Stimulated activated CD4-positive, alpha-beta T cell treated with anti-CD3 and anti-CD28 coated beads, Interleukin-4, amount 100 ng/mL, for 48 hours (primary cell): ENCODE results near the gene RAB8B.
"Not testable (repeated sequence)": the region's sequence is repeated elsewhere in the genome, so short reads cannot be mapped to it uniquely, and the experiment has no call there.

Experiments
- DNase-seq, 2 donors: peaks; one replicate each; pipeline ENCODE4 v3.0.0-alpha.2; 2020; ENCODE audit warnings: low read depth in 2 of 2

Gene RAB8B

DNA sequence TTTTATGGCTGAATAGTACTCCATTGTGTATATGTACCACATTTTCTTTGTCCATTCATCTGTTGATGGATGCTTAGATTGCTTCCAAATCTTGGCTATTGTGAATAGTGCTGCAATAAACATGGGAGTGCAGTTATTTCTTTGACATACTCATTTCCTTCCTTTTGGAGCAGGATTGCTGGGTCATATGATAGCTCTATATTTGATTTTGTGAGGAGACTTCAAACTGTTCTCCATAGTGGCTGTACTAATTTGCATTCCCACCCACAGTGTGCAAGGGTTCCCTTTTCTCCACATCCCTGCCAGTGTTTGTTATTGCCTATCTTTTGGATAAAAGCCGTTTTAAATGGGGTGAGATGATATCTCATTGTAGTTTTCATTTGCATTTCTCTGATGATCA is 47.7 kb downstream of the RAB8B start:
- not testable (repeated sequence) for DNase-seq

DNA sequence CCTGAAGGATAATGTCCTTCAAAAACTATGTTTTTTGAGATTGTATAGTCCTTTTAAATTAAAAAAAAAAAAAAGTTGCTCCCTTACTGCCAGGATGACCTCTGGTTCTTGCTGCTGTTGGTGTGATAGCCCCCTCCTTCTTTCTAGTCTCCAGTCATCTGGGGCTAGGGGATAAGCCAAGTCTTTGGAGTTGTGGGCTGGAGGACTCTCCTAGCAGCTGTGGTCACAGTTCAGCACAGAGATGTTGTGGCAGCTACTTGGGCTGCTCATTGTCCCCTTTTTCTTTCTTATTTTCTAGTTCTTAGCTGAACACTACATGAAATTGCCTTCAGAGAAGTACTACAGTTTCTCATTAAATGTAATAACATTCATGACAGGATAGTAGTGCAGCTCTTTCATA is 48.8 kb downstream of the RAB8B start:
- DNase-seq: no peak

- peak in 1 of 2 donors; percentile 30 for DNase-seq
Measured at GRCh38 chr15:63238796-63239195, 49.4 kb downstream of the RAB8B start.

GRCh38 chr15:63240109-63240508 is 50.7 kb downstream of the RAB8B start:
- no peak for DNase-seq

DNA sequence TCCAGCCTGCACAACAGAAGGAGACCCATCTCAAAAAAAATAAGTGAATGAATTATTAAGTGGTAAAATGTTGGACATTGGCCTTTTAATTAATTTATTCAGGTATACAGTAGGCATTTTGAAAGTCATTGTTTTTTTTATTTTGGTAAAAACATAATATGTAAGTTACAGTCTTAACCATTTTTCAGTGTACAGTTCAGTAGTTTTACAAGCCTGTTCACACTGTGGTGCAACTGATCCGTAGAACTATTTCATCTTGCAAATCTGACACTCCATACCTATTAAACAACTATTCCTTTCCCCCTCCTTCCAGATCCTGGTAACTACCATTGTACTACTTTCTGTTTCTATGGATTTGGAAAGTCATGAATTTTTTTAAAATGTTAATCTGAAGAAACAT is 51.9 kb downstream of the RAB8B start:
- DNase-seq: no peak

GRCh38 chr15:63243101-63243500 is 53.7 kb downstream of the RAB8B start:
- no peak for DNase-seq

DNA sequence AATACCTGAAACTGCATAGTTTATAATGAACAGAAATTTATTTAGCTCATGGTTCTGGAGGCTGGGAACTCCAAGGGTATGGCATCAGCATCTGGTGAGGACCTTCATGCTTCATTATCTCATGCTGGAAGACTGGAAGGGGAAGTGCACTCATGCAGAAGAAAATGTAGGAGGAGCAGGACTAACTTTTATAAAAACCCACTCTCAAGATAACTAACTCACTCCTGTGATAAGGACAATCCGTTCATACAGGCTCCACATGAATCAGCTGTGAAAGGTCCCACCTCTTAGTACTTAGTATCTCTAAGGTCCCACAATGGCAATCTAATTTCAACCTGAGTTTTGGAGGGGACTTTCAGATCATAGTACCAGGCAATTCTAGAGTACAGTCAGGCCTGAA is 54.4 kb downstream of the RAB8B start:
- no peak for DNase-seq

GRCh38 chr15:63244399-63244798 is 55.0 kb downstream of the RAB8B start:
- DNase-seq: no peak

GRCh38 chr15:63244976-63245645 is 55.7 kb downstream of the RAB8B start:
- no peak for DNase-seq

- no peak for DNase-seq
Measured at GRCh38 chr15:63246691-63247469, 57.5 kb downstream of the RAB8B start.

DNA sequence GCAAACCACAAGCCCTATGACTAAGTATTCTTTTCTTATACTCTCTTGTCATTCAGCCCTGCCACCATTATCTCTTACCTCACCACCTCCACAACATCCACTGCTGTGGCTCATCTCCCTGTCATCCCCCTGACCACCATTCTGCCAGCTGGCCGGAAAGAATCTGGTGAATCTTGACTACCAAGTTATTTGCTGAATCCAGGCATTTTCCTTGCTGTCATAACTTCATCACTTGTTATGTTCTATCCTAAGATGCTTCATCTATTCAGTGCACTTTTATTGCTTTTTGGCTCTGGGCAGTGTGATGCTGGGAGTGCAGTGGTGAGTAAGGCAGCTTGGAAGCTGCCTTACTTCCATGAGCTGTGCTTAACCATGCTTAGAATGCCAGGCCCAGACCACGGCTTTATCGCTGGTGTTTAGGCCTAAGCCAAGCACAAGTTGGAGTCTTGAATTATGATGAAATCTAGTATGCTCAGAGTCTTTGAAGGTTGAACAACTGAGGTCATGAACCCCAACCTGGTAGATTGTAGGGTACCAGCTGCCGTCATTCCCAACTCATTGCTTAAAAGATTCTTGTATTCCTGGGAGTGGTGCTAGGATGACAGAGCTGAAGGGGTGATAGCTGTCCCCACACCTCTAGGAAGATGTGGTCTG is 61.0 kb downstream of the RAB8B start:
- no peak for DNase-seq

GRCh38 chr15:63251701-63252100 is 62.3 kb downstream of the RAB8B start:
- DNase-seq: no peak

DNA sequence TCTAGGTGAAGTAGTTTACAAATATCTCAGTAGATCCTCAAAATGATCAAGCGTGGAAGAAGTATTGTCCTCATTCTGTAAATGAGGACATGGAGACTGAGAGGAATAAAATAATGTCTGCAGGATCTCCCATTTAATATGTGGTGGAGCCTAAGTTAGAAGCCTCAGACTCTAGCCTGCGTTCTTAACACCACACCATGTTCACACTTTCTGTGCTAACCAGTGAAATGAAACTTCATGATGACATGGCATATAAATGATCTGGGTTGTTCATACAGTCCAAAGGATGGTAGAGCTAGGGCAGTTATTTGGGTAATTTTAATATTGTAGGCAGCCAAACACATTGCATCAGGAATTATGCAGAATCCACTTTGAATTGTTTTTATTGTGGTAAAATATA is 62.9 kb downstream of the RAB8B start:
- no peak for DNase-seq

DNA sequence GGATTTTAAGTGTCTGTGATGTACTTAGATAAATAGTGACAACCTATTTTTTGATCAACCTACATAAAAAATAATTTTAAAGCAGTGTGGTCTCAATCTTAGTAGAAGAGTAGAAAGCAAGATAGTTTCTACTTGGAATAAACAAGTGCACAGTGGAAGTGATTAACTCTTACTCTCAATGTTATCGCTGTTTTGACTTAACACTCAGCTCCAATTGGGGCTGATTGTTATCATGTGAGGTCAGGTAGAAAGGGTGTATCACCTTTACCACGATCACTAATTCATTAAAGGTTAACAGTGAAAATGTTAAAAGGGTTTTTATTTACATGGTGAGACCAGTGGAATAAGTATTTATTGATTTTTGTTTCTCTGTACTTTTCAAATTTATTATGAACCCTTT is 65.6 kb downstream of the RAB8B start:
- no peak for DNase-seq

DNA sequence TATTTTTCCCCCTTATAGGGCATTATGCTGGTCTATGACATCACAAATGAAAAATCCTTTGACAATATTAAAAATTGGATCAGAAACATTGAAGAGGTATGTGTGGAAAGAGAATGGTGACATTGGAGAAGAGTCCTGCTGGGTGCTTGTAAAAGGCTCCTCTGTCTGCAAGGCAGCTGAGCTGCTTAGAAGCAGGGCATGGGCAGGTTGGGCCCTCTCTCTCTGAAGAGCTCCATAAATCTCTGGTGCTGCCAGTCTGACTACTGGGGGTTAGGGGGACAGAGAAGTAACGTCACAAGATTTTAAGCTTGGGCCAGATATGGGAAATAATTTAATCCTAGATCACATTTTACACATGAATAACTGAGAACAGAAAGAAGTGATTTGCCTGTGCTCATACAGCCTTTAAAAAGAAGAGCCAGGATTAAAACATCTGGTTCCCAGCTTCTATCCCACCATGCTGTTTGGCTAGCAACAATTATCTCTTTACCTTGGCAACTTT is 66.1 kb downstream of the RAB8B start:
- DNase-seq: no peak

DNA sequence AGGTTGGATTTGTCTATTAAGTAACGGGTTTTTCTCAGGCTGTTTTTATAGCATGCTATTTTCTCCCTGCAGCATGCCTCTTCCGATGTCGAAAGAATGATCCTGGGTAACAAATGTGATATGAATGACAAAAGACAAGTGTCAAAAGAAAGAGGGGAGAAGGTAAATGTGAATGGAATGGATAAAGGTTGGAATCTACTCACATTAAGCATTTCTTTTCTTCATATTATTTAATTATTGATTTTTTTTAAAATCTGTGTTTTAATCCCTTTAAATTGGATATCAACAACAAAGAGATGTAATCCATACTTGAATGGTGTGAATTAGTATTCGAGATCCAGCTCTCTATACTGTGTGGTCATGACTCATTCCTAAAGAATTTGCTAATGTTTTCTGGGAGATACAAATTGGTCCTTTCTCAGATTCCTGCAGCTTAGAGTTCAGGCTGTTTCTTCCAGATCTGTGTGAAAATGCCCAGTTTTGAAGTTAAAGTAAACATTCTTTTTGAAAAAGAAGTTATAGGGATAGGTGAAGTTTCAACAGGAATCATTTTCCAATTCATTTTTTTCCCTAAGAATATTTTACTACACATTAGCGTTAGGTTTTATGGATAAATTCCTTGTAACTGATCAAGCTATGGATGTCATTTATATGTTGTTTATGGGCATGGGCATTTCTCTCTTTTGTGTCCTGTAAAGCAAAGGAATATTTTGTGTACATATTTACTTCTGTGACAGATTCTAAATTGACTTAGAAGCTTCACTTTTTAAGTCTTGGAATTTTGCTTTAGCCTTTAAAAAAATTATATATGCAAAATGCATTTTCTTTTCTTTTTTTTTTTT is 67.2 kb downstream of the RAB8B start:
- no peak for DNase-seq

- DNase-seq: no peak
Measured at GRCh38 chr15:63258658-63259057, 69.3 kb downstream of the RAB8B start.

GRCh38 chr15:63260791-63261190 is 71.4 kb downstream of the RAB8B start:
- DNase-seq: no peak

GRCh38 chr15:63261311-63261710 is 71.9 kb downstream of the RAB8B start:
- DNase-seq: no peak

DNA sequence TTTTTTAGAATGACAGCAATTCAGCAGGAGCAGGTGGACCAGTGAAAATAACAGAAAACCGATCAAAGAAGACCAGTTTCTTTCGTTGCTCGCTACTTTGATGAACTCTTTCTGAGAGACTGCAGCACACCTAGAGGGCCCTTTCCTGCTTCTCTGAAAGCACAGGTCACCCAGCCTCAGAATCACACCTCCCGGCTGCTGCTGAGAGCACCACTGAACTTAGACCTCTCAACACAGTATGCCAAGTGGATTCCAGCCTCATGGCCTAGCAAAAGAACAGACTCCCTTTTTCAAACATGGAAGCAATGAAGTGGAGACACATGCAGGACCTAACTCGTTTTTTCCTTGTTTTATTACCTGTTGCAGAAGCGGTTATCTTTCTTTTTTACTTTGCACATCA is 74.1 kb downstream of the RAB8B start:
- DNase-seq: no peak

DNA sequence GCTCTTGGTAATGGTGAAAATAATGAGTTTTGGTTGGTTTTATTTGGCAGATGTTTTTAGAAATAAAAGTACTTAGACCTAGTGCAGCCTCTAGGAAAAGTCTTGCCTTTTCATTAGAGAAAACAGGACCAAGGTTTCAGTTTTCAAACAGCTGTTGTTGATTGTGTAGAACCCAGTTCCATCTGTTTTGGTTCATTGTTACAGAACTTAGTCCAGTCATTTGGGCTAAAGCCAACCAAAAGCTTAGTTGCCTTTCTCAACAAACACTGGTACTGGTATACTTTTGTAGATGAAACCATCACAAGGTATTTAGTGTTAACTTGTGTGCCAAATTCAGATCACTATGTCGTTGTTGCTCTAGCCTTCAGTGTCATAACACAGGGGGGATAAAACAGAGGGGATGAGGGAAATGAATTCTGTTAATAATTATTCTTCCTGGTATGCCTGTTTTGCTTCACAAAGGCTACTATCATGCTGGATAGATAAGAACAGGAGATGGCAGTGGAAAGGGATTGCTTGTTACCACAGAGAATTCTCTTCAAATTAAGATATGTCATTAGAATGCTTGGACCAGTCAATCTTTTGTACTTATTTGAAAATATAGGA is 75.4 kb downstream of the RAB8B start:
- DNase-seq: no peak
